HG03432 (cell line): Measurements from ENCODE around the gene FCHSD2.
"Not testable (repeated sequence)": the region's sequence is repeated elsewhere in the genome, so short reads cannot be mapped to it uniquely, and the experiment has no call there.

Source experiments
- ATAC-seq: cut with Tn5 transposase; IDR thresholded peaks from one replicate; pipeline ENCODE4 v1.9.1; 2021; ENCODE audit warnings: mild to moderate bottlenecking, moderate library complexity; ENCODE audit not compliant: unreplicated experiment

The FCHSD2 gene

DNA sequence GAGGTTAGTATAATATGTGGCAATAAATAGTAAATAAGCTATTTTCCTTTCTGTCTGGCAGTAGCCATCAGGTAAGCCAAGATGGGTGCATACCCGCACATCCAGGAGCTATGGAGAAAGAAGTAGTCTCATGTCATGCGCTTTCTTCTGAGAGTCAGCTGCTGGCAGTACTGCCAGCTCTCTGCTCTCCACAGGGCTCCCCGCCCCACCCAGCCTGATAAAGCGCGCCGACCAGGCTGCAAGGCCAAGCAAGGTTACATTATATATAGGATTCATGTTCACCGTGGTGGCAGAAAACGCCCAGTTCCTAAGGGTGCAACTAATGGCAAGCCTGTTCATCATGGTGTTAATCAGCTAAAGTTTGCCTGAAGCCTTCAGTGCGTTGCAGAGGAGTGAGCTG is 201.7 kb downstream of the FCHSD2 start:
- ATAC-seq: no peak

DNA sequence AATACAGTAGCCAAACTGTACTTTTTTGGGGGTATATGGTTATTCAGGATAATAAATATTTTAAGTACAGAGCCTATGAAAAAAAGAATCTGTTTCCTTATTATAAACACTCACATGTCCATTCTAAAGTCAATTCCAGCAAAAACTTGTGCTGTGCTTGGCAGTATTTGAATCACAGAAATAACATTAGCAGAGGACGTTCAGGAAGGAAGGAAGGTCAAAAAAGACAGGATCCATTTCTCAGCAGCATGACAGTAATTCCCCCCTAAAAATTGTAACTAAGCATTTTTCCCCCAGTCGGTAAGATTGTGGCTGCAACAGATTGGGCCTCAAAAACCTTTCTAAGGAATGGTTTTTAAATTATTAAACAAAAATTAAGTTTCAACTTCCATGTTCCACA is 203.1 kb downstream of the FCHSD2 start:
- ATAC-seq: no peak

- ATAC-seq: no peak
Observed at GRCh38 chr11:72937439-72937838, 204.7 kb downstream of the FCHSD2 start.

DNA sequence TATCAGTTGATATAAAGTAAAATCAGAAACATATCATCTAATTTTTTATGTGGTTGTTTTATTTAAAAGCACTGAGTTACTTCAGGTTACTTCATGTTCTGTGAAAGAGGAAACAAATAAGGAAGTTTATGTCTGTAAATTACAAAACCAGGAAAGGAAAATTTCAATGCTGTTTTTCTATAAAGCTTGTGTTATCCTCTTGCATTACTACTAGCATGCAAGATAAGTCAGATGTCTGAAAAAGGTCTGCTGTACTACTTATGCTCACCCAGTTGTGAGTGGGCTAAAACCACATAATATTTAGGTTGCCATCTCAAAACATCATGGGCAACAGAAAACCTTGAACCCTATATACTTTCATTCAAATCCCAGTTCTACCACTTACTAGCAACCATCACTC is 206.4 kb downstream of the FCHSD2 start:
- no peak for ATAC-seq

DNA sequence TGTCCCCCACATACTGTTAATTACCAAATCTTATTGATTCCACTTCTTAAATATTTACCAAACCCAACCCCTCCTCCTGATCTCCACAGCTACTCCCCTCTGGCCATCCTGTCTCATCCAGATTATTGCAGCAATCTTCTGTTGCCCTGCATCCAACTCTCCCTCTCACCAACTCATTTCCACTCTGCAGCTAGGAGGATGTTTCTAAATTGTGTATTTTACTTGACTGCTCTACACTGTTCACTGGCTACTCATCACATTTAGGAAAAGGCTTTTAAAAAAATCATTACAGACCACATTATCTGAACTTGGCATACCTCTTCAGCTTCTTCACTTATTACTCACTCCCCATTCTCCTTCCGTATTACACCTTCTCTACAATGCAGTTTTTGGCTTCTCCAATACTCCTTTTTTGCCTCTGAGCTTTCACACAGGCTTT is 210.0 kb downstream of the FCHSD2 start:
- ATAC-seq: no peak

DNA sequence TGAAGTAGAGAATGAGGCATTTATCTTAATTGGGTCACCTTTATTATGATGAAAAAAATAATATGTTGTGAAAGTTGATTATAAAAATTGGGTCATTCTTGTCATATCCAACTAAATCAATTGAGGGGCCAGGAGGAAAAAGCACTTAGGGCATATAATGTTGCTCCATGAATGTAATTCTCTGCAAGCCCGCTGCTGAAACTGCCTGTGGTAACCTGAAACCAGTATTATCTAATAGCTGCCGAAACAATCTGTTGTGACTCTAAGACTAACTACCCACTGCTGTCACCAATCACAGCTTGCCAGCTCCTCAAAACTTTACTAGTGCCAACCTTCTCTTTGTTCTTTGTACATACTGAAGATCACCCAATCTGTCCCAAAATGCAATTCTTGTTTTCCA is 212.1 kb downstream of the FCHSD2 start:
- no peak for ATAC-seq

- ATAC-seq: no peak
Observed at GRCh38 chr11:72929256-72929655, 212.9 kb downstream of the FCHSD2 start.

DNA sequence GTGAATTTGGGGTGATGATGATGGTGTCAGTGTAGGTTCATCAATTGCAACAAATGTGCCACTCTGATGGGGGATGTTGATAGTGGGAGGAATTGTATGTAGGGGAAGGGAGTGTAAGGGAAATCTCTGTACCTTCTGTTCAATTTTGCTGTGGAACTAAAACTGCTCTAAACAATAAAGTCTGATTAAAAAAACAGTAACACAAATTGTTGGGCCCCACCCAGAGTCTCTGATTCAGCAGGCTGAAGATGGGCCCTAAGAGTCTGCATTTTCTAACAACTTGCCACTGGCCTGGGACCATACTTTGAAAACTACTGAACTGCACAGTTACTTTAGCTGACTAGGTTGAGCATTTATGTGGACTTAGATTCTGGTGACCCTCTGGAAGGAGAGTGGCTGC is 214.7 kb downstream of the FCHSD2 start:
- ATAC-seq: no peak

DNA sequence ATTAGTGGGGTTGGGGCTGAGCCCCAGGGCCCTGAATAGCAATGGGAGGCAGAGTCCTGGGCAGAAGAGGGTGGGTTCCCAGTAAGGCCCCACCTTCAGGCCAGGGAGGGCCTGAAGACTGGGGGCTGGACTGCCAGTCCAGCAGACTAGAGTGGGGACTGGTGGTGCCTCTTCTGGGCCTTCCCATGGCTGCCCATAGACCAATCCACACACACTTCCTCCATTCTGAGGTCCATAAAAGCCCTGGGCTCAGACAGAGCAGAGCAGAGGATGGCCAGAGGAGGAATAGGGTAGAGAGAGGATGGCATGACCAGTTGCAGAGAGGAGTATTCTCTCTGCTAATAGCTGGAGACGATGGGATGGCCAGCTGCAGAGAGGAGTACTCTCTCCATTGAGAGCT is 216.0 kb downstream of the FCHSD2 start:
- no peak for ATAC-seq

- ATAC-seq: no peak
Observed at GRCh38 chr11:72925656-72926055, 216.5 kb downstream of the FCHSD2 start.

DNA sequence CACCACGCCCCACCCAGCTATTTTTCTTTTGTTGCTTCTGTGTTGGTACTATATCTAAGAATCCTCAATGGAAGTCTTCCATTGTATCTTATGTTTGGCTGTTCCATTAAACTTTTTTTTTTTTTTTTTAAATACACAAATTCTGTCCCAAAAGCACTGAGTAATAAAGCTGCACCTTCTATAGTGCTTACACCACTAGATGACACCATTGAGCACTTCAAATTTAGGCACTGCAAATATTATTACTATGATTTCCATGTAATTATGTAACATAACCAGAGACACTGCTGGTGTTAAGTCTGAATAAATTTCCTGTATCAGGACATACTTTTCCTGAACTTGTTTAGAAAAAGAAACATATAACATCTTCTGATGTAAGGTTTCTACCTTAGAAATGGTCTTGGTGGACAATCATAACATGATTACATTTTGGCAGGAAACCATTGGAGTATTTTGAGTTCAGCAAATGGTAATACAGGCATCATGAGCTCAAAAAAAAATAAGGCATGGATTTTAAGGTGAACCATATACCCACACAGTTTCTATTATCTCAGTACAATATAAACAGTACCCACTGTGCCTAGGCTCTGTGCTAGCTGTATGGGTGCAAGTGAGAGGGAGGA is 217.4 kb downstream of the FCHSD2 start:
- no peak for ATAC-seq

GRCh38 chr11:72921028-72921716 is 220.9 kb downstream of the FCHSD2 start:
- no peak for ATAC-seq

DNA sequence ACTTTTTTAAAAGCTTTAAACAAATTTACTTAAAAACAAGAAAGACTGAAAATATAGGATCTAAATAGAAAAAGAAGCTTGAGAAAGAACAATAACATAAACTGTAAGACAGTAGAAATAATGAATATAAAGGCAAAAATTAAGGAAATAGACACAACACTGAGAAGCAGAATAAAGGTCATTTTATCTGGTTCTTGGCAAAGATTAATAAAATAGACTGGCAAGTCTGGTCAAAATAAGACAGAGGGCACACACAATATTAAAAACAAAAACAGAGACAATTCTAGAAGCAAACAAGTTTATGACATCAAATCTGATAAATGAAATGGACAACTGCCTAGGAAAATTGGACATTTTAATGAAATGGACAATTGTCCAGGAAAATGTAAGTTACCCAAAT is 222.1 kb downstream of the FCHSD2 start:
- no peak for ATAC-seq

DNA sequence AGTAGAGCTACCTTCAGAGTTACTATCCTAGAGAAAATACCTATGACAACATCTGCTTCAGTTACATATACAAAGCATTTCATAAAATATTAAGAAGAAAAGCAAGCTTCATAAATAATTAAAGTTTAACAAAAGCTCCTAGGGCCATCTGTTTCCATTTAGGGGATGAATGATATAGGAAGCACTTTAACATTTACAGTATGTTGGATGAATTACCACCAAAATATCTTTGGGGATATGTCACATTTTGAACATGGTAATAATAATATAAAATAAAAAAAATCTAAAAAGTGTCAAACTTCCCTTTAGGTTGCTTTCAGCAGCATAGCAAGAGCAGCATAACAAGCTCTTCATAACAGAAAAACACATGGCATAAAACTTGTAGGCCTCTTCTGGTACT is 223.3 kb downstream of the FCHSD2 start:
- ATAC-seq: no peak

- ATAC-seq: no peak
Observed at GRCh38 chr11:72912253-72912652, 229.9 kb downstream of the FCHSD2 start.

DNA sequence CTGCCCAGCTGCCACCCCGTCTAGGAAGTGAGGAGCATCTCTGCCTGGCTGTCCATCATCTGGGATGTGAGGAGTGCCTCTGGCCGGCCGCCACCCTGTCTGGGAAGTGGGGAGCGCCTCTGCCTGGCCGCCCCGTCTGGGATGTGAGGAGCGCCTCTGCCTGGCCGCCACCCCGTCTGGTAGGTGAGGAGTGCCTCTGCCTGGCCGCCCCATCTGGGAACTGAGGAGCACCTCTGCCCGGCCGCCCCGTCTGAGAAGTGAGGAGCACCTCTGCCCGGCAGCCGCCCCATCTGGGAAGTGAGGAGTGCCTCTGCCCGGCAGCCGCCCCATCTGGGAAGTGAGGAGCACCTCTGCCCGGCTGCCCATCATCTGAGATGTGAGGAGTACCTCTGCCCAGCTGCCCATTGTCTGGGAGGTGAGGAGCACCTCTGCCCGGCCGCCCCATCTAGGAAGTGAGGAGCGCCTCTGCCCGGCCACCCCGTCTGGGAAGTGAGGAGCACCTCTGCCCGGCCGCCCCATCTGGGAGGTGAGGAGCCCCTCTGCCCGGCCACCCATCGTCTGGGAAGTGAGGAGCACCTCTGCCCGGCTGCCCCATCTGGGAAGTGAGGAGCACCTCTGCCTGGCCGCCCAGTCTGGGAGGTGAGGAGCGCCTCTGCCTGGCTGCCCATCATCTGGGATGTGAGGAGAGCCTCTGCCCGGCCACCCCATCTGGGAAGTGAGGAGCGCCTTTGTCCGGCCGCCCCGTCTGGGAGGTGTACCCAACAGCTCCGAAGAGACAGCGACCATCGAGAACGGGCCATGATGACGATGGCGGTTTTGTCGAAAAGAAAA is 232.3 kb downstream of the FCHSD2 start:
- not testable (repeated sequence) for ATAC-seq

- no peak for ATAC-seq
Observed at GRCh38 chr11:72908032-72908676, 234.0 kb downstream of the FCHSD2 start.

GRCh38 chr11:72904016-72904415 is 238.1 kb downstream of the FCHSD2 start:
- ATAC-seq: no peak

DNA sequence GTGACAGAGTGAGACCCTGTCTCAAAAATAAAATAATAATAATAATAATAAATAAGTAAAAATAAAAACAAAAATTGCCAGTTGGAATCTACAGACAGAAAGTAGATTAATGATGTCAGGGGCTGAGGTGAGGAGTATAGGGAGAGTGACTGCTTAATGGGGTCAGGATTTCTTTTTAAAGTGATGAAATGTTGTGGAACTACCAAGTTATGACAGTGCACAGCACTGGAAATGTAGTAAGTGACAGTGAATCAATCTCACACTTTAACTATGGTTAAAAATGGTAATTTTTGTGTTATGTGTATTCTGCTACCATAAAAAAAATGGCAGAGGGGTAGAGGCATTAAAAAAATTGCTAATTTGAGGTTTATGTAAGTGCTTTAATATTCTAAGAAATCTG is 240.7 kb downstream of the FCHSD2 start:
- no peak for ATAC-seq

DNA sequence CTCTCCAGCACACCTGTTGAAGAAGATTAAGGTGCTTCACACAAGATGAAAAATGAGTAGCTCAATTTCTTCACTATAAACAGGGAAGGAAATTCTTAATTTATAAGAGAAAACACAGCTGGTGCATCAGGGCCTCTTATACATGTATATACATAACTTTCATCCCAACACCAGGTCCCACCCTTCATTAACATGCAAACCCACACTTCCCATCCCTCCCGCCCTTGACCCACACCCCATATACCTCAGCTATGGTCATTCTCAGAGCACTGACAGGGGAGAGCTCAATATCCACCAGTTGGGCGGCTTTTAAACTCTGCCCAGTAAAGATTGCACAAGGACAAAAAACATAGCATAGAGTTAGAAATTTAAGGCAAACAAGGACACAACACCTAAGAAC is 242.1 kb downstream of the FCHSD2 start:
- no peak for ATAC-seq

DNA sequence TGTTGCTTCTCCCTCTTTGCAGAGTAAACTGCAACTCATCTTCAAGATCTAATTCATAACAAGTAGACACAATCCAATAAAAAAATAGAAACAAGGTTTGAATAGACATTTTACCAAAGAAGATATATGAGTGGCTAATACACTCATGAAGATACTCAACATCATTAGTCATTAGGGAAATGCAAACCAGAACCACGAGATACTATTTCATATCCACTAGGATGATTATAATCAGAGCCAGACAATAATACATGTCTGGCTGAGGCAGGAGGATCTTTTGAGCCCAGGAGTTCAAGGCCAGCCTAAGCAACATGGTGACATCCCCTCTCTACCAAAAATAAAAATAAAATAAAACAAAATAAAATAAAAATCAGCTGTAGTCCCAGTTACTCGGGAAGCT is 242.9 kb downstream of the FCHSD2 start:
- no peak for ATAC-seq
